Activated naive CD8-positive, alpha-beta T cell treated with anti-CD3 and anti-CD28 coated beads, Interleukin-2, amount 10 ng/mL, durations not matched to agents 7 days and 5 days (primary cell): Measurements from ENCODE around the gene DUSP22. TPM values are rescaled to one million over a fixed set of nuclear protein-coding genes. Genes with fewer than 3 reads are reported as not detected.

Experiments
- ATAC-seq: fragments of 150-1000 bp; cut with Tn5 transposase; one replicate; pipeline ENCODE4 v1.10.0; 2021; ENCODE audit warnings: low read depth, moderate library complexity
- POLR2A ChIA-PET: fragments of 350-600 bp; sonication (Branson Sonifier 250); formaldehyde crosslinking; loops from one replicate; lab custom pipeline; 2021; ENCODE audit warnings: antibody characterized with exemption; lab: Charles Lee
- DNase-seq: peaks from one replicate; pipeline ENCODE4 v3.0.0; 2021
- H3K27ac Mint-ChIP-seq: one replicate; pipeline ENCODE4 v1.8.0; 2022; ENCODE audit warnings: mild to moderate bottlenecking, mixed read lengths
- H3K27me3 Mint-ChIP-seq: one replicate; pipeline ENCODE4 v1.8.0; 2022; ENCODE audit warnings: mild to moderate bottlenecking, moderate library complexity, mixed read lengths
- H3K36me3 Mint-ChIP-seq: one replicate; pipeline ENCODE4 v1.8.0; 2021; ENCODE audit warnings: mild to moderate bottlenecking, mixed read lengths
- H3K4me1 Mint-ChIP-seq: one replicate; pipeline ENCODE4 v1.8.0; 2021; ENCODE audit warnings: mixed read lengths
- H3K4me3 Mint-ChIP-seq: one replicate; pipeline ENCODE4 v1.8.0; 2022; ENCODE audit warnings: mild to moderate bottlenecking, moderate library complexity, mixed read lengths
- H3K9me3 Mint-ChIP-seq: one replicate; pipeline ENCODE4 v1.8.0; 2021; ENCODE audit warnings: mixed read lengths
- total RNA-seq, 2 experiments: library from RNA; stranded (reverse); gene quantifications; one replicate each; pipeline ENCODE4 v1.2.3, GENCODE V29; 2021

DUSP22 gene
- total RNA-seq, 2 experiments from 2014 or later, result 49.1 to 50.4 TPM

DNA sequence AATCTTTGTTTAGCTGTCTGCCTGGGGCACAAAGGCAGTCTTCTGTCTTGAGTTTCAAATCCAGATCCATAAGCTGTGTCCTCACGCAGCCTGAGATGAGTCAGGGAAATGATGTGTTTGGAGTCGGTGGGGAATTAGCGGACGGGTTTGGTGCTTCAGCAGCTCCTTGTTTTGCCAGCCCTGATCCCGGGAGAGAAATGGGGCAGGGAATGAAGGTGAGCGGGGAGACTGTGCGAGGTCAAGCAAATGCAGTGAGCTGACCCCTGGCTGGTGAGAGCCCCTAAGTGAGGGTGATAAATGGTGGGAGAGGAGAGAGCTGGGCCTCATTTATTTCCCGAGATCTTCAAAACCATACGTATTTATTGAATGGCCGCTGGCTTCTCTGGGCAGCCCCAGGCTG lies 21.6 kb downstream of the DUSP22 start:
- Mint-ChIP-seq H3K4me1 (peaks cover 19% of the 10 kb centered on the region), H3K27me3 (no peaks in the 10 kb centered on the region), H3K4me3 (no peak overlapping the region), H3K36me3 (peaks cover 6% of the 10 kb centered on the region), H3K27ac (peak overlapping the region; percentile 26), H3K9me3 (no peaks in the 10 kb centered on the region)
- DNase-seq, result no peak
- POLR2A ChIA-PET, result interaction anchor here (2.1 kb wide), 1 partner anchor 13 kb away, joined by 4 read pairs; no protein-coding TSS in a partner anchor
- no peak for ATAC-seq

DNA sequence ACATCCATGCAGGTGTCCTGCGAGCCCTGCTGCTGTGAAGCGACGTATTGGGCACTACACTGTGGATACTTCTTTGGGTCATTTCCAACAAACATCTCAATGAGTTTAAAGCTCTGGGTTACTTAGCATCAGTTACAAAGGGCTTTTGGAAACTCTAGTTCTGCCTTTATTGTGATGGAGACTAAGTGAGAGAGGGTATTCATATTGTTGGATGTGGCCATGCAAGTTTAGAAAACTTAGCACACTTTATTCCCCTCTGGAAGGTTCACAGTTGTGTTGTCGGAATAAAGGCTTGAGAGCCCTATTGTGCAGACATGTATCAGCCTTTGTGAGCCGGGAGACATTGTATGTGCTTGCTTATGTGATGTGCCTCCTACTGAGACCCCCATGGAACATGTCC lies 22.1 kb downstream of the DUSP22 start:
- ATAC-seq (no peak), DNase-seq (no peak)
- Mint-ChIP-seq H3K27me3 (no peaks in the 10 kb centered on the region), H3K4me1 (peaks cover 19% of the 10 kb centered on the region), H3K36me3 (peaks cover 9% of the 10 kb centered on the region), H3K9me3 (no peaks in the 10 kb centered on the region), H3K4me3 (no peak overlapping the region), H3K27ac (no peak overlapping the region)
- POLR2A ChIA-PET, result interaction anchor here (2.1 kb wide), 1 partner anchor 12 kb away, joined by 4 read pairs; no protein-coding TSS in a partner anchor

DNA sequence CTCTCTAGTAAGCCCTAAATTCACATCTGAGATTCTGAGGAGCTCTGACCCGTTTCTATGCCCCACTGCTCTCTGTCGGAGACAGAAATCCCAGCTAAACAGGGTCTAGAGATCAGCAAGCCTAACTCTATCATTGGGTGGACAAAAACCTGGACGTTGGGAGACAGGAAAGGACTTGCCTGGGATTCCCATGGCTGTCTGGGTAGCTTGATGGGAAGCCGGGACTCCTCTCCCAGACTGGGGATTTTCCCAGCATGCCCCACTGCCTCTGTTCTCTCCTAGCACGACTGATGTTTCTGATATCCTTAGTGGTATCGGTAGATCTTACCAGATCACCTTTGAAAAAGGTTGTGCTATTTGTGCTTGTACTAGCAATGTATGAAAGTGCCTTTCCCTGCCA lies 22.9 kb downstream of the DUSP22 start:
- Mint-ChIP-seq H3K9me3 (no peaks in the 10 kb centered on the region), H3K4me3 (no peak overlapping the region), H3K4me1 (peaks cover 17% of the 10 kb centered on the region), H3K36me3 (peaks cover 7% of the 10 kb centered on the region), H3K27ac (no peak overlapping the region), H3K27me3 (no peaks in the 10 kb centered on the region)
- ATAC-seq, result no peak
- DNase-seq, result no peak
- POLR2A ChIA-PET, result interaction anchor here (1.3 kb wide), 1 partner anchor 22 kb away, joined by 4 read pairs; no protein-coding TSS in a partner anchor

GRCh38 chr6:315921-316752 lies 23.9 kb downstream of the DUSP22 start:
- no peaks in the 10 kb centered on the region for H3K27me3 Mint-ChIP-seq
- peaks cover 17% of the 10 kb centered on the region for H3K4me1 Mint-ChIP-seq
- ATAC-seq, result no peak
- H3K36me3 Mint-ChIP-seq, result peaks cover 7% of the 10 kb centered on the region
- H3K4me3 Mint-ChIP-seq, result no peak overlapping the region
- DNase-seq, result no peak
- no peaks in the 10 kb centered on the region for H3K9me3 Mint-ChIP-seq
- POLR2A ChIA-PET, result interaction anchor here (1.0 to 1.3 kb wide), 2 partner anchors 23 kb away, joined by 3 to 4 read pairs; no protein-coding TSS in a partner anchor
- H3K27ac Mint-ChIP-seq, result no peak overlapping the region

DNA sequence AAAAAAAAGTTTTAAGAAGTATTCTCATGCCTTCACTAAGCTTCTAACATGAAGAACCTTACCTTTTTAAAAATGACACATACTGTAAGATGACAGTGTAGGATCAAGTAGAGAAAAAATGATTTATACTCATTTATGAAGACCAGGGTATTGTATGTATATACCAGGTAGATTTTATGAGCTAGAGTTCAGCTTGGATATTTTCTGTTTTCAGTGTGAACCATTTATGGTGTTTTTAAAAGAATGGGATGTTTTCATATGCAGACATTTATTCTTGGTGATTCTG lies 24.4 kb downstream of the DUSP22 start:
- ATAC-seq, result no peak
- H3K36me3 Mint-ChIP-seq, result peaks cover 7% of the 10 kb centered on the region
- POLR2A ChIA-PET, result interaction anchor here (1.0 kb wide), 1 partner anchor 24 kb away, joined by 3 read pairs; no protein-coding TSS in a partner anchor

GRCh38 chr6:317060-317447 lies 24.8 kb downstream of the DUSP22 start:
- Mint-ChIP-seq H3K4me1 (peaks cover 17% of the 10 kb centered on the region), H3K9me3 (no peaks in the 10 kb centered on the region), H3K27me3 (no peaks in the 10 kb centered on the region), H3K27ac (no peak overlapping the region), H3K4me3 (no peak overlapping the region), H3K36me3 (peaks cover 7% of the 10 kb centered on the region)
- POLR2A ChIA-PET, result interaction anchor here (1.0 kb wide), 1 partner anchor 24 kb away, joined by 3 read pairs; no protein-coding TSS in a partner anchor
- ATAC-seq (no peak), DNase-seq (no peak)

More for the DNA sequence above, 24.4 kb downstream of the DUSP22 start:
- H3K27ac Mint-ChIP-seq, result no peak overlapping the region
- peaks cover 17% of the 10 kb centered on the region for H3K4me1 Mint-ChIP-seq
- no peaks in the 10 kb centered on the region for H3K9me3 Mint-ChIP-seq
- H3K4me3 Mint-ChIP-seq, result no peak overlapping the region
- no peak for DNase-seq
- no peaks in the 10 kb centered on the region for H3K27me3 Mint-ChIP-seq

DNA sequence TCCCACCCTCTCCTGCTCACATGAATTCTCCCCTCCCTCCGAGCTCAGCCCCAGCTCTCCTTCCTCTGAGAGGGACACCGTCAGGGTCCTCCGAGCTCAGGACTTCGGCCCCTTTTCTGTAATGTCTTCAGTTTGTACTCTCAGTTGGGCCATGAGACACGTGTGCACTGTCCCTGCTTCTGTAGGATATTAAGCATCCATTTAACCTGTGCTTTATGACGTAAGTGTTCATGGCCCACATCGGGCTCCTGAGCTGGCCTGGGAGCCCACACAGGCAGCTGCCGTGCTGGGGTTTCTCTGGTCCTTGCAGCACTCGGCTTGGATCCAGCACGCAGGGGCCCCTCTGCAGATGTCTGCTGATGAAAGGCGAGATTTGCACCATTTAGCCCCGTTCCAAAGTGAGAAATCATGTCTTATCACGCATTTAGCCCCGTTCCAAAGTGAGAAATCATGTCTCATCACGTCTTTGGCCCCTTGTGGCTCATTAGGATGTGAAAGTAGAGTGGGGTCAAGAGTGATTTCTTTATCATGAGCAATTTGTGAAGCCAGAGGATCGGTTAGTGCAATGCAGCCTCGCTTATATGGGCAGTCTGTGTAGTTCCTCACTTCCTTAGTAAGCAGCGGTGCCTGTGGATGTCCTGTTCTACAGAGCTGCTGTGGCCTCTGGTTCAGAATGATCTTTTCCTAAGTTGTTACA lies 25.3 kb downstream of the DUSP22 start:
- H3K9me3 Mint-ChIP-seq, result no peaks in the 10 kb centered on the region
- no peak for ATAC-seq
- H3K27ac Mint-ChIP-seq, result no peak overlapping the region

DNA sequence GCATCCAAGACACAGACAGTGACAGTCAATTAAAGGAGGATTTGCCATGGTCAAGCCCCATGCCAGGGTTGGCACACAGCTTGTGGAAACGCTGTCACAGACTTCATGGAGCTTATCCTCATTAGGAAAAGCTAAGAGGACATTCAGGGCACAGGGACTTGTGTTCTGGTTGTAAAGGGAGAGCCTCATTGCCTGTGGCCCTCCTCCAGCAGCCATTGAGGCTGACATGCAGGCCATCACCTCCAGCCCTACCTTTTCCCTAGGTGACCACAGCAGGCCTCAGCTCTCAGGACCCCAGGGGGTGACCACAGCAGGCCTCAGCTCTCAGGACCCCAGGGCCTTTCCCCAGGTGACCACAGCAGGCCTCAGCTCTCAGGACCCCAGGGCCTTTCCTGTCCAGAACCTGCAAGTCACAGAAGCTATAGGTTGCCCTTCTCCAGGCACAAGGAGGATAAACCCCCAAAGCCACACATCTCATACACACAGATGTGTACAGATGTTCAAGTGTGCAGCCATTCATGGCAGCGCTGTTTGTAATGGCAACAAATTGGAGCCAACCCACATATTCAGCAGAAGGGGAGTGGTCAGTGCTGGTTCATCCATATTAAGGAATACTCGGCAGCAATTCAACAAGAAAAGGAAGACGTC lies 26.1 kb downstream of the DUSP22 start:
- POLR2A ChIA-PET, result no interaction called here
- H3K9me3 Mint-ChIP-seq, result no peaks in the 10 kb centered on the region
- H3K27me3 Mint-ChIP-seq, result no peaks in the 10 kb centered on the region
- no peak overlapping the region for H3K4me3 Mint-ChIP-seq
- H3K4me1 Mint-ChIP-seq, result peaks cover 7% of the 10 kb centered on the region
- H3K36me3 Mint-ChIP-seq, result peaks cover 7% of the 10 kb centered on the region
- ATAC-seq, result no peak
- no peak overlapping the region for H3K27ac Mint-ChIP-seq
- no peak for DNase-seq

More for the DNA sequence above, 25.3 kb downstream of the DUSP22 start:
- peaks cover 13% of the 10 kb centered on the region for H3K4me1 Mint-ChIP-seq
- no peak for DNase-seq
- H3K4me3 Mint-ChIP-seq, result no peak overlapping the region
- H3K27me3 Mint-ChIP-seq, result no peaks in the 10 kb centered on the region
- peaks cover 7% of the 10 kb centered on the region for H3K36me3 Mint-ChIP-seq
- POLR2A ChIA-PET, result interaction anchor here (1.0 kb wide), 1 partner anchor 24 kb away, joined by 3 read pairs; no protein-coding TSS in a partner anchor

DNA sequence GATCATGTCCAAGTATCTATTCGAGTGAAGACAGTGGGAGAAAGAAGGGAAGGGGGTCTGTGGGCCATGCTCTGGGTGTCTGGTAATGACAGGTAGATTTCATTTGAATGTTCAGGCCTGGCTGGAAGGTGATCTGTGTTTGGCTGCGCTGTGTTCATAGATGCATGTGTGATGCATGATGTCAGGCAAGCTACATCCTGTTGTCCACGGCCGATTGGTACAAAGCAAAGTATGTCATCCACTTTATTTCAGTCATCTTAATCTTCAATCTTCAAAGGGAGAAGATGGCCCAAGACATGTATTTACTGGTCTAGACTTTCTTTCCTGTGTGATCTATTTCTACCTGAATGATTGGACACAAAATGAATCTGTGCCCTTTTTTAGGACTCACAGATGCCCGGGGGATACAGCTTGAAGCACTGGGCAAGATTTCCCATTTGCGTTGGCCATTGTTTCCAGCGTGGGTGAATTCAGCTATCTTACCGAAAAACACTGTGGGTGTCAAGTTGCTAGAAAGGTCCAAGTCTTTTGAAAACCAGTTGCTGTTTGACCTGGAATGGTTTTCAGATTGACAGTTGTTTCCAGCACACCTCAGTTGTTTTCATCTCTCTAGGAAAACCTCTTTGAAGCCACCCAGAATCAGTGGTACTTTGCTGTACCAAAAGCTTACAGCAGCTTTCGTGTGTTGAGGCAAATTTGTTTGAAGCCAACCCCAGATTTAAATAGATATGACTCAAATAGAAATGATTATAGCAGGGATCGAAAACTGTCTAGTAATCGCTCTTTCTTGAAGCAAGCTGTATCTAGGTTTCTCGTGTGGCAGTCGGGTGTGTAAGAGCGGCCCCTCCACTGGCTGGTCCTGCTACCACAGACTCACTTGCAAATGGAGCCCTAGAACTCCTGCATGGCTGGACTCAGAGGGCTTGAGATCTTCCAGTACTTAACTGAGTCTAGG lies 27.2 kb downstream of the DUSP22 start:
- no peak for ATAC-seq

GRCh38 chr6:320351-321157 lies 28.3 kb downstream of the DUSP22 start:
- no peak overlapping the region for H3K27ac Mint-ChIP-seq
- POLR2A ChIA-PET, result no interaction called here
- no peak overlapping the region for H3K4me3 Mint-ChIP-seq
- H3K27me3 Mint-ChIP-seq, result no peaks in the 10 kb centered on the region
- H3K4me1 Mint-ChIP-seq, result peaks cover 4% of the 10 kb centered on the region
- DNase-seq (no peak), ATAC-seq (no peak)
- H3K36me3 Mint-ChIP-seq, result peaks cover 7% of the 10 kb centered on the region
- no peaks in the 10 kb centered on the region for H3K9me3 Mint-ChIP-seq

More for the DNA sequence above, 27.2 kb downstream of the DUSP22 start:
- Mint-ChIP-seq H3K4me3 (no peak overlapping the region), H3K27ac (no peak overlapping the region), H3K4me1 (peaks cover 5% of the 10 kb centered on the region), H3K9me3 (no peaks in the 10 kb centered on the region), H3K27me3 (no peaks in the 10 kb centered on the region), H3K36me3 (peaks cover 7% of the 10 kb centered on the region)
- DNase-seq, result no peak
- POLR2A ChIA-PET, result no interaction called here

GRCh38 chr6:321158-321438 lies 28.8 kb downstream of the DUSP22 start:
- DNase-seq (no peak), ATAC-seq (no peak)
- Mint-ChIP-seq H3K4me3 (no peak overlapping the region), H3K4me1 (peaks cover 2% of the 10 kb centered on the region), H3K27ac (no peak overlapping the region), H3K27me3 (no peaks in the 10 kb centered on the region), H3K36me3 (peaks cover 7% of the 10 kb centered on the region), H3K9me3 (no peaks in the 10 kb centered on the region)
- POLR2A ChIA-PET, result no interaction called here
